NB4 (cell line): Measurements from ENCODE around the gene A1CF.

Experiments used
- DNase-seq: peaks from one replicate; pipeline ENCODE4 v3.0.0; 2010; ENCODE audit warnings: low read depth
- H3K4me3 ChIP-seq: one replicate; pipeline ENCODE4 v1.5.1; 2011; ENCODE audit warnings: mild to moderate bottlenecking, low read depth, low read length, moderate library complexity
- CTCF ChIP-seq: IDR thresholded peaks from one replicate; pipeline ENCODE4 v1.5.1; 2012; ENCODE audit warnings: low read depth, low read length
- MAX ChIP-seq: IDR thresholded peaks from 2 replicates; pipeline ENCODE4 v1.6.1; 2011; ENCODE audit warnings: low read depth, low read length
- MYC ChIP-seq: IDR thresholded peaks from 2 replicates; pipeline ENCODE4 v1.6.1; 2011; ENCODE audit warnings: low read depth, low read length
- POLR2A ChIP-seq: IDR thresholded peaks from 2 replicates; pipeline ENCODE4 v1.6.1; 2011; ENCODE audit warnings: mild to moderate bottlenecking; ENCODE audit not compliant: insufficient read length; ENCODE audit errors: extremely low read depth

A1CF gene

GRCh38 chr10:50855461-50855860 is 30.0 kb downstream of the A1CF start:
- no peak overlapping the region for H3K4me3 ChIP-seq
- DNase-seq = no peak
- no peak for TF ChIP-seq MYC
- no peak for TF ChIP-seq CTCF
- no peak for TF ChIP-seq MAX
- no peak for TF ChIP-seq POLR2A

- no peak overlapping the region for H3K4me3 ChIP-seq
- DNase-seq = no peak
- no peak for TF ChIP-seq MAX
- TF ChIP-seq MYC = no peak
- no peak for TF ChIP-seq CTCF
- TF ChIP-seq POLR2A = no peak
Measured at GRCh38 chr10:50855015-50855414, 30.4 kb downstream of the A1CF start.

GRCh38 chr10:50853557-50853956 is 31.9 kb downstream of the A1CF start:
- H3K4me3 ChIP-seq = no peak overlapping the region
- TF ChIP-seq POLR2A = no peak
- no peak for TF ChIP-seq MYC
- no peak for TF ChIP-seq CTCF
- no peak for TF ChIP-seq MAX
- DNase-seq = no peak

GRCh38 chr10:50851884-50852671 is 33.3 kb downstream of the A1CF start:
- no peak overlapping the region for H3K4me3 ChIP-seq
- no peak for TF ChIP-seq CTCF
- DNase-seq = no peak

- no peak for DNase-seq
- no peak for TF ChIP-seq MAX
- TF ChIP-seq CTCF = no peak
- no peak for TF ChIP-seq POLR2A
- TF ChIP-seq MYC = no peak
- no peak overlapping the region for H3K4me3 ChIP-seq
Measured at GRCh38 chr10:50850578-50851230, 34.7 kb downstream of the A1CF start.

GRCh38 chr10:50846753-50847152 is 38.7 kb downstream of the A1CF start:
- no peak overlapping the region for H3K4me3 ChIP-seq
- DNase-seq = no peak
- no peak for TF ChIP-seq POLR2A
- TF ChIP-seq CTCF = no peak
- TF ChIP-seq MYC = no peak
- no peak for TF ChIP-seq MAX
